BE2C (cell line): ENCODE data around the gene SYNDIG1.

ENCODE experiments used
- DNase-seq: peaks from one replicate; pipeline ENCODE4 v3.0.0-alpha.2; 2020
- H3K27me3 ChIP-seq: fragments of 250-450 bp; sonication (Bioruptor Pico); 2 replicates; pipeline ENCODE4 v1.5.1; 2020; ENCODE audit warnings: mild to moderate bottlenecking
- H3K36me3 ChIP-seq: fragments of 250-450 bp; sonication (Bioruptor Pico); 2 replicates; pipeline ENCODE4 v1.5.1; 2020; ENCODE audit warnings: mild to moderate bottlenecking
- H3K4me1 ChIP-seq: fragments of 250-450 bp; sonication (Bioruptor Pico); 2 replicates; pipeline ENCODE4 v1.5.1; 2020
- H3K4me3 ChIP-seq: 2 replicates; pipeline ENCODE4 v1.5.1; 2011; ENCODE audit warnings: low read depth, low read length
- H3K9me3 ChIP-seq: fragments of 250-450 bp; sonication (Bioruptor Pico); 2 replicates; pipeline ENCODE4 v1.5.1; 2020
- TF ChIP-seq, protein P1 (sequence below): IDR thresholded peaks from 2 replicates; pipeline ENCODE4 v1.5.1; 2012; ENCODE audit warnings: mild to moderate bottlenecking, low read depth, low read length

Gene SYNDIG1

DNA sequence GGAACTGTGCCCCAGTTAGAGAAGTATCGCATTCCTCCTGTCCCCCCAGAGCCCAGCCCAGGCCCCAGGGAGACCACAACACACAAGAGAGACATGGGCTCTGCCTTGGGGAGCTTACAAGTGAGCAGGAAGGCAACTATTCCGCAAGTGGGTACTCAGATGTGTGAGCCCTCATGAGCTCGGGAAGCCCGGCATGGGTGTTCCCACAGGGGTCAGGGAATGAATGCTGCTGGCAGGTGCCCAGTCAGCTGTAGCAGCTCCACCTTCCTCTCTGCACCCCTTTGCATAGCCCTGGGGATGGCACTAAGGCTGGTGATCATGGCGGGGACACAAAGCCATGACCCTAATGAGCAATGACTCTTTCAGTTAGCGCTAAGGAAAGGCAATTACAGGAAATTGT, 194.1 kb downstream of the SYNDIG1 start:
- Histone ChIP-seq H3K36me3 (no peaks in the 10 kb centered on the region), H3K27me3 (no peaks in the 10 kb centered on the region), H3K4me3 (no peak overlapping the region), H3K4me1 (peaks cover 13% of the 10 kb centered on the region), H3K9me3 (no peaks in the 10 kb centered on the region)
- TF ChIP-seq, protein P1, sequence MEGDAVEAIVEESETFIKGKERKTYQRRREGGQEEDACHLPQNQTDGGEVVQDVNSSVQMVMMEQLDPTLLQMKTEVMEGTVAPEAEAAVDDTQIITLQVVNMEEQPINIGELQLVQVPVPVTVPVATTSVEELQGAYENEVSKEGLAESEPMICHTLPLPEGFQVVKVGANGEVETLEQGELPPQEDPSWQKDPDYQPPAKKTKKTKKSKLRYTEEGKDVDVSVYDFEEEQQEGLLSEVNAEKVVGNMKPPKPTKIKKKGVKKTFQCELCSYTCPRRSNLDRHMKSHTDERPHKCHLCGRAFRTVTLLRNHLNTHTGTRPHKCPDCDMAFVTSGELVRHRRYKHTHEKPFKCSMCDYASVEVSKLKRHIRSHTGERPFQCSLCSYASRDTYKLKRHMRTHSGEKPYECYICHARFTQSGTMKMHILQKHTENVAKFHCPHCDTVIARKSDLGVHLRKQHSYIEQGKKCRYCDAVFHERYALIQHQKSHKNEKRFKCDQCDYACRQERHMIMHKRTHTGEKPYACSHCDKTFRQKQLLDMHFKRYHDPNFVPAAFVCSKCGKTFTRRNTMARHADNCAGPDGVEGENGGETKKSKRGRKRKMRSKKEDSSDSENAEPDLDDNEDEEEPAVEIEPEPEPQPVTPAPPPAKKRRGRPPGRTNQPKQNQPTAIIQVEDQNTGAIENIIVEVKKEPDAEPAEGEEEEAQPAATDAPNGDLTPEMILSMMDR: no peak
- DNase-seq: no peak

DNA sequence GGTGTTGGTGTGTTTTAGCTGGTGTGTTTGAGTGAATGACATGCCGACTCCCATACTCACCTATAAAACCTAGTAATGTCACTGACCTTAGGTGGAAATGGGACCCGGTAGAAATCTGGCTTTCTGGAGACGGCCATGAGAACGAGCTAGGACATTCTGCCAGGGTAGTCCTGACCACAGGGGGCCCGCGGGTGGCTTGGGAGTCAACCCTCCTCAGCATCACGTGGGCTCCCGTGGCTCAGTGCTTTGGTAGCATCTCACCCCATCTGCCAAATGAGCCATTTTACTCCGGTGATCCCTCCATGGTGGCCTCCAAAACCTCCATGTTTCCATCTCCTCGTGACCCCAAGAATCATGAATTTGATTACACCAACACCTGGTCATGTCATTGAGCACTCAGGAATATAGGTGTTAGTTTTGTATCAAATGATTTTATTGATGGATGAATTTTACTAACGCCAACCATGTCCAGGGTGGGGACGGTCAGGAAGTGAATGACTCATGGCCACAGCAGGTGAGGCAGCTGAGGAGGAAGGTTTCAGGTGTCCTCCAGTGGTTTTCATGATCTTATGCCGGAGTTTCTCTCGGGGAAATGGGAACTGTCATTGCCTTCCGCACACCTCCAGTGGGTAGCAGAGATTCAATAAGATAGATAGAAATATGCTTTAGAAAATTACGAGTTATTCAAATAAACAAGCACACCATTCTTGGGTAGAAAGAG, 195.0 kb downstream of the SYNDIG1 start:
- no peaks in the 10 kb centered on the region for H3K27me3 ChIP-seq
- TF ChIP-seq, protein P1: no peak
- DNase-seq: no peak
- H3K36me3 ChIP-seq: no peaks in the 10 kb centered on the region
- no peaks in the 10 kb centered on the region for H3K9me3 ChIP-seq
- peaks cover 9% of the 10 kb centered on the region for H3K4me1 ChIP-seq
- H3K4me3 ChIP-seq: no peak overlapping the region

DNA sequence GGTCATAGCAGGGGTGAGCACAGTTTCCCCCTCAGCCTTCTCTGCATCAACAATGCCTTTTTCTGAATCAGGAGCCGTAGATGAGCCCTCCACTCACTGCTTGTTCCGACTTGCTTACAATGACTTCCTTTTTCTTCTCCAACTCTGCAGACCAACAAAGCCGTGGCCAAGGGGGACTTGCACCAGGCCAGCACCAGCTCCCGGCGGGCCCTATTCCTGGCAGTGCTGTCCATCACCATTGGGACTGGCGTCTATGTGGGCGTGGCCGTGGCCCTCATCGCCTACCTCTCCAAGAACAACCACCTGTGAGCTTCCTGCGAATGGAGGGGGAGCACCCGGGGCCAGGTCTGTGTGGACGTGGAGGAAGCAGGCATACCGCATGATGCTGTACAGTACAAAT, 195.8 kb downstream of the SYNDIG1 start:
- no peak overlapping the region for H3K4me3 ChIP-seq
- no peaks in the 10 kb centered on the region for H3K9me3 ChIP-seq
- H3K4me1 ChIP-seq: peaks cover 9% of the 10 kb centered on the region
- DNase-seq: no peak
- TF ChIP-seq, protein P1: no peak
- no peaks in the 10 kb centered on the region for H3K36me3 ChIP-seq
- H3K27me3 ChIP-seq: no peaks in the 10 kb centered on the region

DNA sequence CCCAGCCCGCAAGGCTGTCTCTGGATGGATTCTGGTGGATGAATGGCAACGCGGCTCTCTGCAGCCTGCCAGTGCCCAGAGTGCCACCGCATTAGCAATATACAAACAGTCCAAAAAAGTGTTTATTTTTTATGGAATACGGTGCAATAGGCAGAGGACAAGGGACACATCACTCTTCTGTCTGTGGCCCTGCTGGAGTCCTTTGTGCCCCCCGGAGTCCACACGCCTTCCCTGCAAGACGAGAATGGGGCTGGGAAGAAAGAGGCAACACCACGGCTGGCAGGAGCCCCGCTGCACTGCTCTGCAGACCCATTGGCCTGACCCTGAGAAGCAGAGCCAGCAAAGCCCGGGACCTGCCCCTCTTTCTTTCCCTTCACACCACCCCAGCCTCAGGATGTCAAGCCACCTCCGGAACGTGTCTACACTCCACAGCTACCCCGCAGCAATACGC, 196.3 kb downstream of the SYNDIG1 start:
- Histone ChIP-seq H3K9me3 (no peaks in the 10 kb centered on the region), H3K4me3 (no peak overlapping the region), H3K36me3 (no peaks in the 10 kb centered on the region), H3K27me3 (no peaks in the 10 kb centered on the region), H3K4me1 (peaks cover 9% of the 10 kb centered on the region)
- DNase-seq: no peak
- TF ChIP-seq, protein P1: no peak

DNA sequence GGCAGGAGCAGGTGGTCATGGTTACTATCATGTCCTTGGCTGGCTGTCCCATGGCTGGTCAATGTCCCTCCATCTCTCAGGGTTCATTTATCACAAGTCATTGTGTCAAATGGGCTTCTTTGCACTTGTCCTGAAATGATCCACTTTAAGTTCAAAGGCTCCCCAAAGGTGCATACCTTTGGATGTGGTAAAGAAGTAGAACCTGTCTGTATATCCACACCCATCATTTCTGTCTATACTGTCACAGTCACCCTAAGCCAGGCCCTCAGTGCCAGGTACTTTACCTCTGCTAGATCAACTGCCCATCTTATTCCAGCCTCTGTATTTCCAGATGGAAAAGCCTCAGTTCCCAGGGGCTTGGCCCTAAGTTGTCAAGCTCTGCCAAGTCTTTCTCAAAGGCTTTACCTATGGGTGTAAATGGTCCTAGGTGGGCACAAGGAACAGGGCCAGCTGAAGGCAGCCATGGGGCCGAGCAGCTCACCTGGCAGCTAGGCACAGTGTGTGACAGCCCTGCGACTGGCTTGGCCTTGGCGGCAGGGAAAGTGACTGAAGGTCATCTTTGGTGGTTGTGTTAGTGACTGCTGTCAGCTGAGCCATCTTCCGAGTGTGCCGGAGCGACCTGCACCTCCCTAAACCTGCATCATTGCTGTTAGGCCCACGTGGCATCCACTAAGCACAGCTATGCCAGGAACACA, 198.4 kb downstream of the SYNDIG1 start:
- Histone ChIP-seq H3K4me1 (peaks cover 4% of the 10 kb centered on the region), H3K27me3 (no peaks in the 10 kb centered on the region), H3K36me3 (no peaks in the 10 kb centered on the region), H3K4me3 (no peak overlapping the region), H3K9me3 (no peaks in the 10 kb centered on the region)
- no peak for DNase-seq
- TF ChIP-seq, protein P1: no peak

DNA sequence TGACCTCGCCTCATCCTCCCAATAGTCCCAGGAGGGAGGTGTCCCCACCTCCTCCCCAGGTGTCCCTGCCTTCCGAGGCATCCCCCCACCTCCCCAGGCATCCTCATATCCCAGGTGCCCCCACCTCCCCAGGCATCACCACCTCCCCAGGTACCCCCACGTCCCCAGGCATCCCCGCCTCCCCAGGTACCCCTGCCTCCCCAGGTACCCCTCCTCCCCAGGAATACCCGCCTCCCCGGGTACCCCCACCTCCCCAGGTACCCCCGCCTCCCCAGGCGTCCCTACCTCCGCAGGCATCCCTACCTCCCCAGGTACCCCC, 198.9 kb downstream of the SYNDIG1 start:
- no peaks in the 10 kb centered on the region for H3K36me3 ChIP-seq
- no peak for DNase-seq
- no peaks in the 10 kb centered on the region for H3K9me3 ChIP-seq
- no peak overlapping the region for H3K4me3 ChIP-seq
- no peaks in the 10 kb centered on the region for H3K4me1 ChIP-seq
- TF ChIP-seq, protein P1: no peak
- no peaks in the 10 kb centered on the region for H3K27me3 ChIP-seq
